ENCODE measurements around the gene SIM2. TPM values are rescaled to one million over a fixed set of nuclear protein-coding genes. Genes with fewer than 3 reads are reported as not detected.

The SIM2 gene
- total and polyA plus RNA-seq, 2 of the 13 experiments (the other 11 are each of a cell fraction or from before 2014, with no cell fraction given): 0.36 to 0.53 TPM

- TF ChIP-seq, protein P1, sequence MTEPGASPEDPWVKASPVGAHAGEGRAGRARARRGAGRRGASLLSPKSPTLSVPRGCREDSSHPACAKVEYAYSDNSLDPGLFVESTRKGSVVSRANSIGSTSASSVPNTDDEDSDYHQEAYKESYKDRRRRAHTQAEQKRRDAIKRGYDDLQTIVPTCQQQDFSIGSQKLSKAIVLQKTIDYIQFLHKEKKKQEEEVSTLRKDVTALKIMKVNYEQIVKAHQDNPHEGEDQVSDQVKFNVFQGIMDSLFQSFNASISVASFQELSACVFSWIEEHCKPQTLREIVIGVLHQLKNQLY (CRISPR knock-in tag; IDR thresholded peaks at IDR 0.05): no peak
- TF ChIP-seq ZNF264 (CRISPR knock-in tag; IDR thresholded peaks at IDR 0.05): no peak
- TF ChIP-seq ZNF567 (CRISPR knock-in tag; IDR thresholded peaks at IDR 0.05; ENCODE audit: borderline replicate concordance): no peak
- no peak for TF ChIP-seq ZNF430 (CRISPR knock-in tag; IDR thresholded peaks at IDR 0.05)
- no peak for TF ChIP-seq DDIT3 (CRISPR knock-in tag; IDR thresholded peaks at IDR 0.05)
- no peak for TF ChIP-seq MTF2 (CRISPR knock-in tag; IDR thresholded peaks at IDR 0.05; ENCODE audit: borderline replicate concordance)
- TF ChIP-seq ZNF253 (CRISPR knock-in tag; IDR thresholded peaks at IDR 0.05; ENCODE audit: borderline replicate concordance): no peak
These were observed 4.8 kb downstream of the SIM2 start (continued) for GRCh38 chr21:36703626-36704280.

- Histone ChIP-seq H3K27me3 (ENCODE audit: control insufficient read depth in 1 of 2, insufficient read depth in 2 of 2, low read length in 2 of 2) (peaks cover 5 to 53% of the 10 kb centered on the region in 2 experiments), H3K4me3 (replicated peaks in 1 of 3; ENCODE audit: insufficient read depth in 1 of 3, low read depth in 2 of 3, low read length in 3 of 3) (no peak overlapping the region), H3K36me3 (replicated peaks in 1 of 2; ENCODE audit: control insufficient read depth in 1 of 2, insufficient read depth in 2 of 2, low read length in 2 of 2) (no peaks in the 10 kb centered on the region), H3K27ac (ENCODE audit: extremely low read length, insufficient read depth, low read length) (no peak overlapping the region), H3K9me3 (ENCODE audit: low read length) (no peaks in the 10 kb centered on the region), H2AFZ (ENCODE audit: low read length) (no peak overlapping the region), H4K20me1 (ENCODE audit: insufficient read depth, low read length) (no peaks in the 10 kb centered on the region), H3K4me2 (ENCODE audit: low read depth, low read length) (no peak overlapping the region), H3K4me1 (ENCODE audit: insufficient read depth, low read length) (peaks cover 10% of the 10 kb centered on the region), H3K9ac (ENCODE audit: insufficient read depth, low read depth, low read length) (no peak overlapping the region), H3K79me2 (ENCODE audit: insufficient read depth, low read length) (no peaks in the 10 kb centered on the region)
- no peak for FAIRE-seq
- intact Hi-C loops (cut with micrococcal nuclease; ENCODE audit: unreplicated experiment): no loop called here
- POLR2A ChIA-PET: no interaction called here
- WGBS (ENCODE audit: low lambda C conversion rate): 81% methylated on average over 42 of the region's 49 CpGs
- ATAC-seq: no peak
- TF ChIP-seq IKZF4 (CRISPR knock-in tag; IDR thresholded peaks at IDR 0.05; ENCODE audit: borderline replicate concordance, low read depth, not compliant biosample characterization) (no peak), ZNF773 (CRISPR knock-in tag; IDR thresholded peaks at IDR 0.05; ENCODE audit: borderline replicate concordance) (no peak), ZNF777 (CRISPR knock-in tag; IDR thresholded peaks at IDR 0.05) (no peak), CEBPZ (IDR thresholded peaks at IDR 0.05; ENCODE audit: low read length) (no peak)
- BruUV-seq (replicated peaks): no TSS peak
- CTCF ChIA-PET (ENCODE audit: low intra/inter-chr PET ratio, low total read pairs): no interaction called here
- DNase-seq (ENCODE audit: low spot score): no peak
- in situ Hi-C loops (cut with HindIII; ENCODE audit: extremely low pct_ligation_motif_present, low pct_unique_long_range_greater_than_20kb): no loop called here
These were observed 5.5 kb downstream of the SIM2 start for GRCh38 chr21:36704281-36704957.

Measured in HepG2 (cell line).